Peyer's patch (tissue), 4 donors: ENCODE results near the gene EPB41L1.

Source experiments
- CTCF ChIP-seq, 6 experiments: fragments of 450-650 bp in 4 of 6; fragments of 200-600 bp in 2 of 6; sonication (generic) in 1 of 6; IDR thresholded peaks; one replicate each; pipeline ENCODE4 v1.5.1; 2017 to 2019; ENCODE audit warnings: antibody characterized with exemption in 6 of 6, mild to moderate bottlenecking in 3 of 6, moderate library complexity in 1 of 6
- POLR2A ChIP-seq, 2 donors: fragments of 450-650 bp; IDR thresholded peaks; one replicate each; pipeline ENCODE4 v1.5.1; 2017; ENCODE audit warnings: antibody characterized with exemption in 2 of 2, mild to moderate bottlenecking in 2 of 2, moderate library complexity in 2 of 2

GRCh38 chr20:36248836-36249235 lies 94.3 kb downstream of the EPB41L1 start:
- TF ChIP-seq CTCF (IDR thresholded peaks at IDR 0.05): no peak
- no peak for TF ChIP-seq POLR2A (IDR thresholded peaks at IDR 0.05)
